Measurements from ENCODE around the gene CBFA2T2. TPM values are rescaled to one million over a fixed set of nuclear protein-coding genes. Genes with fewer than 3 reads are reported as not detected.

Gene CBFA2T2
- total RNA-seq, 3 donors from 2014 or later: 28.5 to 37.4 (median 30.3) TPM

GRCh38 chr20:33470457-33470856, 19.4 kb upstream of the CBFA2T2 start:
- no peak overlapping the region for H3K4me3 ChIP-seq
- no peaks in the 10 kb centered on the region for H3K36me3 ChIP-seq (ENCODE audit: low read depth)
- DNase-seq (no peak), ATAC-seq (no peak)
- no peak for TF ChIP-seq CTCF (IDR thresholded peaks at IDR 0.05)
- no peaks in the 10 kb centered on the region for H3K9me3 ChIP-seq
- intact Hi-C loops (cut with DNase I, micrococcal nuclease): no loop called here
- H3K4me1 ChIP-seq (ENCODE audit: low read depth): peaks cover under 1% of the 10 kb centered on the region

DNA sequence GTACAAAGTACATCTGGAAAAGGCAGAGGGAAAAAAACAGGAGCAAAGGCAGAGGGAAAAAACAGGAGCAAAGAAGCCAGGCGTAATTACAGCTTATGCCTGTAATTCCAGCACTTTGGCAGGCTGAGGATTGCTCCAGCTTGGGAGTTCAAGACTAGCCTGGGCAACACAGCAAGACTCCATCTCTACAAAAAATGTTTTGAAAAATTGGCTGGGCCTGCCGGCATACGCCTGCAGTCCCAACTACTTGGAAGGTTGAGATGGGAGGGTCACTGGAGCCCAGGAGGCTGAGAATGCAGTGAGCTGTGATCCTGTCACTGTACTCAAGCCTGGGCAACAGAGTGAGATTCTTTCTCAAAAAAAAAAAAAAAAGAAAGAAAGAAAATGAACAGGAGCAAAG, 19.0 kb upstream of the CBFA2T2 start:
- Histone ChIP-seq H3K36me3 (ENCODE audit: low read depth) (no peaks in the 10 kb centered on the region), H3K4me1 (ENCODE audit: low read depth) (peaks cover 4% of the 10 kb centered on the region), H3K9me3 (no peaks in the 10 kb centered on the region), H3K4me3 (no peak overlapping the region)
- DNase-seq (no peak), ATAC-seq (no peak)
- TF ChIP-seq CTCF (IDR thresholded peaks at IDR 0.05): no peak
- intact Hi-C loops (cut with DNase I, micrococcal nuclease): no loop called here

DNA sequence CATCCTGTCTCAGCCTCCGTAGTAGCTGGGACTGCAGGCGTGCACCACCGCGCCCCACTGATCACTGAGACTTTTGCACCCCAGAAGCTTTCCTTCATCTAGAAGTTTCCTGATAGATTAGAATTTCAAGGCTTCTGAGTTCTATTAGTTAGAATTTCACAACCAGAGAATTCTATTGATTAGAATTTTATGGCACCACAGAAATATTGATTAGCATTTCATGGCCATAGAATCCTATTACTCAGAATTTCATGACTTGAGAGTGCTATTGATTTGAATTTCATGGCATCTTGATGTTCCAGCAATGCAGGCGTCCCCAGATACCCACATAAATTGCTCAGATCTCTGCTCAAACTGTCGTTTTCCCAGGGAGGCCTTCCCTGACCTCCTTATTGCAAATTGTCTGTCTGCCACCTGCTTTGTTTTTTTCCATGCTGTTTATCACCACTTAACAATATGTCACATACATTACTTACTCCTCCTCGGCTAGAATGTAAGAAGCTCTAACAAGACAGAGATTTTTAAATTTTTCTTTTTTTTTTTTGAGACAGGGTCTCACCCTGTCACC, 16.9 kb upstream of the CBFA2T2 start:
- ATAC-seq (no peak), DNase-seq (no peak)
- H3K4me3 ChIP-seq: no peak overlapping the region
- H3K4me1 ChIP-seq (ENCODE audit: low read depth): peaks cover 22% of the 10 kb centered on the region
- H3K9me3 ChIP-seq: no peaks in the 10 kb centered on the region
- H3K36me3 ChIP-seq (ENCODE audit: low read depth): no peaks in the 10 kb centered on the region
- intact Hi-C loops (cut with DNase I, micrococcal nuclease): no loop called here
- TF ChIP-seq CTCF (IDR thresholded peaks at IDR 0.05): no peak

- intact Hi-C loops (cut with DNase I, micrococcal nuclease): no loop called here
- peak in 1 of 3 donors; percentile 31 for DNase-seq
- ATAC-seq: peak; percentile 43
- Histone ChIP-seq H3K4me1 (ENCODE audit: low read depth) (peaks cover 26% of the 10 kb centered on the region), H3K36me3 (ENCODE audit: low read depth) (no peaks in the 10 kb centered on the region), H3K4me3 (no peak overlapping the region), H3K9me3 (no peaks in the 10 kb centered on the region)
- TF ChIP-seq CTCF (IDR thresholded peaks at IDR 0.05): no peak
These were observed 15.6 kb upstream of the CBFA2T2 start for GRCh38 chr20:33474097-33474873.

DNA sequence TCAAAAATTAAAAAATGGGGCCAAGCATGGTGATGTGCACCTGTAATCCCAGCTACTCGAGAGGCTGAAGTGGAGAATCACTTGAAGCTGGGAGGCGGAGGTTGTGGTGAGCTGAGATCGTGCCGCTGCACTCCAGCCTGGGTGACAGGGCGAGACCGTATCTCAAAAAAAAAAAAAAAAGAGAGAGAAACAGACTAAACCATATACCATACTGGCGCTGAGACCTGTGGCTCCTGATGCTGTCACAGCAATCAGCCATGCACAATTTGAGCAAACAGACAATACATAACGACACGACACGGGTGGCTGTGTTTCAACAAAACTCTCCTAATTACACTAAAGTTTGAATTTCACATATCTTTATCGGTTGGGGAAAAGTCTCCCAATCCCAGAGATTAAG, 14.9 kb upstream of the CBFA2T2 start:
- Histone ChIP-seq H3K36me3 (ENCODE audit: low read depth) (no peaks in the 10 kb centered on the region), H3K4me1 (ENCODE audit: low read depth) (peaks cover 26% of the 10 kb centered on the region), H3K4me3 (no peak overlapping the region), H3K9me3 (no peaks in the 10 kb centered on the region)
- DNase-seq (no peak), ATAC-seq (no peak)
- intact Hi-C loops (cut with DNase I, micrococcal nuclease): no loop called here
- TF ChIP-seq CTCF (IDR thresholded peaks at IDR 0.05): no peak

Data from mucosa of descending colon (tissue), 3 donors.